Naive B cell (primary cell): ENCODE results near the gene PTCSC3. TPM values are rescaled to one million over a fixed set of nuclear protein-coding genes. Genes with fewer than 3 reads are reported as not detected.

Source experiments
- ATAC-seq, 2 donors: fragments of 150-1000 bp; cut with Tn5 transposase; 2 replicates each; pipeline ENCODE4 v1.10.0; 2021; ENCODE audit warnings: low read depth in 2 of 2, mild to moderate bottlenecking in 2 of 2, moderate library complexity in 2 of 2
- DNase-seq: peaks from one replicate; pipeline ENCODE4 v3.0.0; 2022
- H3K27ac Mint-ChIP-seq, 6 donors: one replicate each; pipeline ENCODE4 v1.8.0; 2020 to 2022; ENCODE audit warnings: mild to moderate bottlenecking in 6 of 6, mixed read lengths in 6 of 6, moderate library complexity in 5 of 6, inconsistent platforms in 2 of 6
- H3K27me3 Mint-ChIP-seq, 3 donors: one replicate each; pipeline ENCODE4 v1.8.0; 2021 to 2022; ENCODE audit warnings: mixed read lengths in 3 of 3, mild to moderate bottlenecking in 1 of 3
- H3K36me3 Mint-ChIP-seq, 2 donors: one replicate each; pipeline ENCODE4 v1.8.0; 2020 to 2022; ENCODE audit warnings: mixed read lengths in 2 of 2, inconsistent platforms in 1 of 2, mild to moderate bottlenecking in 1 of 2
- H3K4me1 Mint-ChIP-seq, 3 donors: one replicate each; pipeline ENCODE4 v1.8.0; 2020 to 2022; ENCODE audit warnings: mixed read lengths in 3 of 3, inconsistent platforms in 1 of 3, mild to moderate bottlenecking in 1 of 3, moderate library complexity in 1 of 3
- H3K4me3 Mint-ChIP-seq, 8 donors: one replicate each; pipeline ENCODE4 v1.8.0; 2020 to 2022; ENCODE audit warnings: mild to moderate bottlenecking in 8 of 8, mixed read lengths in 8 of 8, moderate library complexity in 8 of 8, inconsistent platforms in 2 of 8
- H3K9me3 Mint-ChIP-seq, 7 donors: one replicate each; pipeline ENCODE4 v1.8.0; 2020 to 2022; ENCODE audit warnings: mixed read lengths in 7 of 7, mild to moderate bottlenecking in 5 of 7, inconsistent platforms in 2 of 7, moderate library complexity in 1 of 7
- polyA plus RNA-seq, 6 donors: library from polyadenylated mRNA; unstranded; fragments of 300-500 nt; fragmentation: Illumina TruSeq; gene quantifications; one replicate each; pipeline ENCODE4 v1.2.3, GENCODE V29; 2021; ENCODE audit warnings: low read depth in 6 of 6

Gene PTCSC3
- polyA plus RNA-seq, 6 donors from 2014 or later = not detected

GRCh38 chr14:36207500-36207899 is 31.0 kb upstream of the PTCSC3 start:
- Mint-ChIP-seq H3K36me3 (no peaks in the 10 kb centered on the region), H3K4me1 (no peaks in the 10 kb centered on the region), H3K4me3 (no peak overlapping the region), H3K27ac (no peak overlapping the region), H3K27me3 (peaks cover 0 to 5% (median 0%) of the 10 kb centered on the region in 3 donors), H3K9me3 (peaks cover 0 to 14% (median 6%) of the 10 kb centered on the region in 7 donors)
- ATAC-seq (no peak), DNase-seq (no peak)

GRCh38 chr14:36204461-36205073 is 28.0 kb upstream of the PTCSC3 start:
- ATAC-seq = no peak
- no peak overlapping the region for H3K4me3 Mint-ChIP-seq
- no peak overlapping the region for H3K27ac Mint-ChIP-seq
- H3K9me3 Mint-ChIP-seq = peaks cover 0 to 14% (median 6%) of the 10 kb centered on the region in 7 donors
- no peak for DNase-seq
- H3K27me3 Mint-ChIP-seq = no peaks in the 10 kb centered on the region
- H3K4me1 Mint-ChIP-seq = no peaks in the 10 kb centered on the region
- no peaks in the 10 kb centered on the region for H3K36me3 Mint-ChIP-seq

- no peak overlapping the region for H3K27ac Mint-ChIP-seq
- ATAC-seq (no peak), DNase-seq (no peak)
Observed at GRCh38 chr14:36198378-36198777, 21.9 kb upstream of the PTCSC3 start.

DNA sequence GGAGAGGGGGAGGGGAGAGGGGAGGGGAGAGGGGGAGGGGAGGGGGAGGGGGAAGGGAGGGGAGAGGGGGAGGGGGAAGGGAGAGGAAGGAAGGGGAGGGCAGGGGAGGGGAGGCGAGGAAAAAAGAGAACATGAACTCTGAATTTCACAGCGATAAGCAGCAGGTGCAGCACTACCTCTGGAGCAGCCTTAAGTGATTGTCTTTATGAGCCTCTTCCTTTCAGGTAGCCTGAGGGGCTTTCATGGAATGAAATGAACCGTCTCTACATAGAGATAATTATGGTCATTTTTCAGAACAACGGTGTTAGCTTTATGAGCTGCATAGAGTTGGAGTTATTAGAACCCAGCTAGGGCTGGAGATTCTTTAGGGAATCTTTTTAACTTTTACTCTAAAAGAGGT is 18.1 kb upstream of the PTCSC3 start:
- DNase-seq = no peak
- Mint-ChIP-seq H3K27ac (no peak overlapping the region), H3K9me3 (peaks cover 0 to 5% (median 2%) of the 10 kb centered on the region in 7 donors), H3K4me3 (no peak overlapping the region), H3K27me3 (no peaks in the 10 kb centered on the region), H3K36me3 (no peaks in the 10 kb centered on the region), H3K4me1 (no peaks in the 10 kb centered on the region)
- ATAC-seq = no peak

More at GRCh38 chr14:36198378-36198777, 21.9 kb upstream of the PTCSC3 start:
- Mint-ChIP-seq H3K4me1 (no peaks in the 10 kb centered on the region), H3K4me3 (no peak overlapping the region), H3K36me3 (no peaks in the 10 kb centered on the region), H3K27me3 (no peaks in the 10 kb centered on the region), H3K9me3 (peaks cover 2 to 10% (median 4%) of the 10 kb centered on the region in 7 donors)

DNA sequence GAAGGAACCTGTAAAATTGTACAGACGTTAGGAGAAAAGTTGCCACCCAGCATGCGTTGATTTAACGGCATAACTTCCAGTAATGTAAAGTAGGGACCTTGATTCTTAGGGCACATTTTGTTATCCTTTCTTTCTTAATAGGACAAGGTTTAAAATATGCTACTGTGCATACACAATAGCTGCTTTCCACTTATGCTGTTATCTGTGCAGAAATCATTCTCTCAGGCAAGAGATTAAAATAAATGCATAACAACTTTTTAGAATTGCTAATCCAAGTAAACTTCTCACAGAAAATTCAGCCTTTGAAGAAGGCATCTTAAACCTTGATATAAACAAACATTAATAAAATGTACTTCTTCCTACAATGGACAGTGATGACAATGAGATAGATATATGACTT is 16.0 kb upstream of the PTCSC3 start:
- Mint-ChIP-seq H3K27me3 (no peaks in the 10 kb centered on the region), H3K36me3 (no peaks in the 10 kb centered on the region), H3K9me3 (peaks cover 0 to 5% (median 2%) of the 10 kb centered on the region in 7 donors), H3K27ac (no peak overlapping the region), H3K4me1 (no peaks in the 10 kb centered on the region), H3K4me3 (no peak overlapping the region)
- DNase-seq (no peak), ATAC-seq (no peak)

DNA sequence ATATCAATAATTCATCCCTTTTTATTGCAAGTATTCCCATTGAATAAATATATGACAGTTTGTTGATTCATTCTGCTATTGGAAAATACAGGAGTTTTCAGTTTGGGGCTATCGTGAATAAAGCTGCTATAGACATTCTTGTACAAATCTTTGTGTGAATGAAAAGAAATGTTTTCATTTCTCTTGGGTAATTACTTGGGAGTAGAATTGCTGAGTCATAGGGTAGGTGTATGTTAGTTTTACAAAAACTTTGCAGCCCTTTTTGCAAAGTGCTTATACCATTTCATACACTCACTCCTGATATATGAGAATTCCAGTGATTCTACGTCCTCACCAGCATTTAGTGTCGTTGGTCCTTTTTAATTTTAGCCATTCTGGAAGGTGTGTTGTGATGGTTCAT is 6.9 kb upstream of the PTCSC3 start:
- Mint-ChIP-seq H3K27me3 (no peaks in the 10 kb centered on the region), H3K36me3 (no peaks in the 10 kb centered on the region), H3K4me3 (no peak overlapping the region), H3K27ac (no peak overlapping the region), H3K4me1 (no peaks in the 10 kb centered on the region), H3K9me3 (peaks cover 0 to 10% (median 2%) of the 10 kb centered on the region in 7 donors)
- no peak for ATAC-seq
- DNase-seq = no peak

GRCh38 chr14:36181417-36181816 is 4.9 kb upstream of the PTCSC3 start:
- no peak for ATAC-seq
- no peak for DNase-seq
- no peak overlapping the region for H3K27ac Mint-ChIP-seq
- no peaks in the 10 kb centered on the region for H3K4me1 Mint-ChIP-seq
- H3K4me3 Mint-ChIP-seq = no peak overlapping the region
- no peaks in the 10 kb centered on the region for H3K36me3 Mint-ChIP-seq
- peaks cover 0 to 10% (median 2%) of the 10 kb centered on the region in 7 donors for H3K9me3 Mint-ChIP-seq
- peaks cover 0 to 5% (median 0%) of the 10 kb centered on the region in 3 donors for H3K27me3 Mint-ChIP-seq

DNA sequence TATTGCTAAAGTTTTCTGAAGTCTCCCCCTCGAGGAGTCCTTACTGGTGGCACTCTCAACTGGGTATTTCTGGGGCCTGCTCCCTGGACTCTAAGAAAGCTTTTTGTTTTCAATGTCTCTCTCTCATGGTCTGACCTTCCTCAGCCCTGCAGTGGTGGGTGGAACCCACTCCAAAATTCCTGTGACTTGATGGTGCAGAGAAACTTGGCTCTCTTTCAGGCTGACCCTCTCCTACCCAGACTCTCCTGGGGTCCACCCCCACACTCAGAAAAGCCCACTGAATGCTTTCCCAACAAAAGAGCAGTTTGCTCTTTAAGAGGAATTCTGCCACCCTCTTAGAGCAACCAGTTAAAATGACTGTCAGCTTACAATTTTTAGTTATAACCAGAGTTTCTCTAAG is 967 bp upstream of the PTCSC3 start:
- H3K4me3 Mint-ChIP-seq = no peak overlapping the region
- peaks cover 0 to 10% (median 0%) of the 10 kb centered on the region in 7 donors for H3K9me3 Mint-ChIP-seq
- H3K27me3 Mint-ChIP-seq = peaks cover 0 to 5% (median 5%) of the 10 kb centered on the region in 3 donors
- H3K27ac Mint-ChIP-seq = no peak overlapping the region
- no peak for DNase-seq
- H3K4me1 Mint-ChIP-seq = no peaks in the 10 kb centered on the region
- ATAC-seq = no peak
- H3K36me3 Mint-ChIP-seq = no peaks in the 10 kb centered on the region

- H3K4me3 Mint-ChIP-seq = no peak overlapping the region
- peaks cover 0 to 8% (median 5%) of the 10 kb centered on the region in 3 donors for H3K27me3 Mint-ChIP-seq
- no peak overlapping the region for H3K27ac Mint-ChIP-seq
- ATAC-seq (no peak), DNase-seq (no peak)
- peaks cover 0 to 4% (median 0%) of the 10 kb centered on the region in 7 donors for H3K9me3 Mint-ChIP-seq
- no peaks in the 10 kb centered on the region for H3K4me1 Mint-ChIP-seq
- H3K36me3 Mint-ChIP-seq = no peaks in the 10 kb centered on the region
Observed at GRCh38 chr14:36174767-36175424, 1.6 kb downstream of the PTCSC3 start.

GRCh38 chr14:36173161-36173560 is 3.4 kb downstream of the PTCSC3 start:
- DNase-seq = no peak
- no peak overlapping the region for H3K4me3 Mint-ChIP-seq
- no peaks in the 10 kb centered on the region for H3K36me3 Mint-ChIP-seq
- no peak overlapping the region for H3K27ac Mint-ChIP-seq
- no peaks in the 10 kb centered on the region for H3K4me1 Mint-ChIP-seq
- peaks cover 0 to 8% (median 5%) of the 10 kb centered on the region in 3 donors for H3K27me3 Mint-ChIP-seq
- no peak for ATAC-seq
- H3K9me3 Mint-ChIP-seq = peaks cover 0 to 4% (median 0%) of the 10 kb centered on the region in 7 donors

GRCh38 chr14:36171607-36172006 is 4.9 kb downstream of the PTCSC3 start:
- Mint-ChIP-seq H3K36me3 (no peaks in the 10 kb centered on the region), H3K27ac (no peak overlapping the region), H3K9me3 (peaks cover 0 to 3% (median 0%) of the 10 kb centered on the region in 7 donors), H3K4me1 (no peaks in the 10 kb centered on the region), H3K4me3 (no peak overlapping the region), H3K27me3 (peaks cover 0 to 5% (median 4%) of the 10 kb centered on the region in 3 donors)
- DNase-seq (no peak), ATAC-seq (no peak)

- Mint-ChIP-seq H3K4me3 (no peak overlapping the region), H3K36me3 (no peaks in the 10 kb centered on the region), H3K4me1 (no peaks in the 10 kb centered on the region), H3K27me3 (peaks cover 0 to 4% (median 0%) of the 10 kb centered on the region in 3 donors), H3K27ac (no peak overlapping the region), H3K9me3 (peaks cover 0 to 2% (median 0%) of the 10 kb centered on the region in 7 donors)
- DNase-seq (no peak), ATAC-seq (no peak)
Observed at GRCh38 chr14:36167431-36167830, 9.1 kb downstream of the PTCSC3 start.

DNA sequence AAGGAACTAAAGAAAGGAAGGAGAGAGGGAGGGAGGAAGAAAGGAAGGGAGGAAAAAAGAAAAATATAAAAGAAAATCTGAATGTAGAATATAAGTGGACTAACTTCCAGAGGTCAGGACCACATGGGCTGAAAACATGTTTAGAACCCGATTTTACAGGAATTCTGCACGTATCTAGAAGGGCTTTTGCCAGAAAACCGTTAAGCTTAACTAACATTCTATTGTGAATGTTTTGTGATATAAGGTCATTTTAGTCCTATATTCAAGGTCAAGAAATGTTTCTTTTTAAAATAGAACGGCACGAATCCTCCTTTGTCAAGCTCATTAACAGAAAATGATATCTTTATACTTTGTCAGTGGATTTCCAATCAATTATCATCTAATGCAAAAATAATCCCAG is 13.1 kb downstream of the PTCSC3 start:
- H3K4me1 Mint-ChIP-seq = no peaks in the 10 kb centered on the region
- H3K9me3 Mint-ChIP-seq = peaks cover 0 to 6% (median 4%) of the 10 kb centered on the region in 7 donors
- peaks cover 0 to 10% (median 9%) of the 10 kb centered on the region in 3 donors for H3K27me3 Mint-ChIP-seq
- no peaks in the 10 kb centered on the region for H3K36me3 Mint-ChIP-seq
- H3K4me3 Mint-ChIP-seq = no peak overlapping the region
- DNase-seq = no peak
- no peak overlapping the region for H3K27ac Mint-ChIP-seq
- no peak for ATAC-seq

GRCh38 chr14:36162267-36162666 is 14.3 kb downstream of the PTCSC3 start:
- Mint-ChIP-seq H3K27ac (no peak overlapping the region), H3K4me3 (no peak overlapping the region), H3K9me3 (peaks cover 0 to 6% (median 5%) of the 10 kb centered on the region in 7 donors), H3K36me3 (no peaks in the 10 kb centered on the region), H3K27me3 (peaks cover 0 to 10% (median 9%) of the 10 kb centered on the region in 3 donors), H3K4me1 (no peaks in the 10 kb centered on the region)
- DNase-seq (no peak), ATAC-seq (no peak)
